Erythroblast (primary cell): Measurements from ENCODE around the gene TMEM229B.

Source experiments
- GATA1 ChIP-seq: IDR thresholded peaks from 2 replicates; pipeline ENCODE4 v1.6.1; 2011; ENCODE audit warnings: low read depth, mild to moderate bottlenecking, control low read depth, low read length, moderate library complexity
- POLR2A ChIP-seq: IDR thresholded peaks from 2 replicates; pipeline ENCODE4 v1.6.1; 2011; ENCODE audit warnings: mild to moderate bottlenecking, low read length

GRCh38 chr14:67432050-67432564 lies 56.4 kb downstream of the TMEM229B start:
- TF ChIP-seq POLR2A (no peak), GATA1 (no peak)
